GM19099 (cell line): ENCODE data around the gene GPR153.

Source experiments
- POLR2A ChIP-seq: IDR thresholded peaks from 3 replicates; pipeline ENCODE4 v1.6.1; 2011; ENCODE audit warnings: low read depth; ENCODE audit not compliant: insufficient read length; ENCODE audit errors: extremely low read depth

Gene GPR153

DNA sequence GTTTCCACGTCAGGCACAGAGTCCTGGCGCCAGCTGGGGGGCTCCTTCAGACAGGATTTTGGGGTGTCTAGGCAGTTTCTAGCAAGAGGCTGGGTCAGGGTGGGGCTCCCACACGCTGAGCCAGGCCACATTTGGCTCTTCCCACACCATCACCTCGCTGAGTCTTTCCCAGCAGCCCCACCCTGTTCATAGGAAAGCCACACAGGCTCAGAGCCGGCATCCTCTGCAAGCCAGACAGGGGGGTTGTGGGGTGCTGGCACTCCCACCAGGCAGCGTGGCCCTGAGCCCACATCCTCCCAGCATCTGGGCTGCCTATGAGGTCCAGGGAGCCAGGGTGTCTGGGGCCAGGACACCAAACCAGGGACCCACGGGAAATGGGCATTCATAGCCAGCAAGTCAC lies 2.8 kb upstream of the GPR153 start:
- TF ChIP-seq POLR2A = no peak

GRCh38 chr1:6262555-6263420 lies 1.9 kb upstream of the GPR153 start:
- no peak for TF ChIP-seq POLR2A

- no peak for TF ChIP-seq POLR2A
These were observed 707 bp upstream of the GPR153 start for GRCh38 chr1:6261615-6261995.

DNA sequence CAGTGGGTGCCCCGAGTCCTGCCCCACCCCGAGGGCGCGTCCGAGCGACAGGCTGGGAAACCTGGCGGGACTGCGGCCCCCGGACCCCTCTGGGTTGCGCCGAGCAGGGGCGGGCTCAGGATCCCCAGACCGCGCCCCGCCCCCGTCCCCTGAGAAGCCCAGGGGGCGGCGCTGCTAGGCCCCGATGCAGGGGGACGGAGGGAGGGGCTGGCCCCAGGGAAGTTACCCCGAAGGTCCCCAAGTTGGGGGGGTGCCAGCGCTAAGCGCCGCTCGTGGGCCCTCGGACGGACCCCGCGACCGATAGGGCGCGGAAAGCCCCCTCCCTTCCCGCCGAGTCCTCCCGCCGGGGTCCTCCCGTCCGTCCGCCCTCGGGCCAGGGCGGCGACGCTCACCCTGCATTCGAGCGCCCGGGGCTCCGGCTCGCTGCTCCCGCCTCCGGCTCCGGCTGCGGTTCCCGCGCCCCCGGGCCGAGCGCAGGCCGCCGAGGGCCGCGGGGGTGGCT lies 414 bp downstream of the GPR153 start:
- no peak for TF ChIP-seq POLR2A

DNA sequence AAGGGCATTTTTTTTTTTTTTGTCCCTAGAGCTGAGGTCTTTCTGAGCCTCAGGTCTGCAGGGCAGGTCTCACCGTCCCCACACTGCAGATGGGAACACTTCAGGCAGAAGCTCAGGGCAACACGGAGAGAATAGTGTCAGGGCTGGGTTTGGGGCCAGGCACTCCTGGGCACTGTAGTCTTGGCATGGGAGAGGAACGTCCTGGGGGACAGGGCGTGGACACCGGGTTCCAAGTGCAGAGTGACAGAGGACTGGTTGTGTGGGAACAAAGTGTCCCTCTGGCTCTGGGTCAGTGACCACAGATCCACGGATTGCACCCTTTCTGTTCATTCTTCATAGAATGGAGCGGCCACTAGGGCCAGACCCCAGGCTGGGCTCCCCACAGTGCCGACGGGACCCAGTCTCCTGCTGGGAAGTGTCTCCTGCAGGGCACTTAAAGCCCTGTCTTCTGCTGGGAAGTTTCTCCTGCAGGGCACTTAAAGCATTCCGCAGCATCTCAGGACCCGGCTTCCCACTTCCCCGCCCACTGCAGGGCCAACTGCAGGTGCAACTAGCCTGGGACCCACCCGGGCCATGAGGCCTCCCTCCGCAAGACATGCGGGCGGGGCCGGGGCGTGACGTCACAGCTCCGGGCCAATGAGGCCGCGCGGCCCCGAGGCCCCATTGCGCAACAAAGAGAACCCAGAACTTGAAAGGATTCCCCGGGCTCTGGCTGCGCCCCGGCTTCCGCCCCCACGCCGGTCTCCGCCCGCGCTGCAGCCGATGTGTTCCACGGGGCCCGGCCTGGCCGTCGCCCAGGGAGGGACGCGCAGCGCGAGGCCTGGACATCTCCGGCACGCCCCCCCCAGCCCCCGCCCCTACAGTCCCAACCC lies 1.2 kb downstream of the GPR153 start:
- TF ChIP-seq POLR2A = no peak

DNA sequence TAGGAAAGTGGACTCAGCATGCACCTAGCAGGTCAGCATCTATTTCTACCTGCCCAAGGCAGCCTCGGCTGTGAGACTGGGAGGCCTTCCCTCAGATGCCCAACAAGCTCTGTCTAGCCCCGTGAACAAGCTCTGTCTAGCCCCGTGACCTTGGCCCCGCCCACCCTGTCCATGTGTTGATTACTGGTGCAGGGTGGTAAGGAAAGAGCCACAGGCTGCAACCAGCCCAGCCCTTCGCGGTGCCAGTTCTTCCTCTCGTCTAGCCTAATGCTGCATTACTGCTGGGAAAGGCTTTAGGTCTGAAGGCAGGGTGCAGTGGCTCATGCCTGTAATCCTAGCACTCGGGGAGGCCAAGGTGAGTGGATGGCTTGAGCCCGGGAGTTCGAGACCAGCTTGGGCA lies 2.2 kb downstream of the GPR153 start:
- TF ChIP-seq POLR2A = no peak

- no peak for TF ChIP-seq POLR2A
These were observed 3.3 kb downstream of the GPR153 start for GRCh38 chr1:6257541-6258069.

GRCh38 chr1:6256645-6257044 lies 4.3 kb downstream of the GPR153 start:
- TF ChIP-seq POLR2A = no peak

DNA sequence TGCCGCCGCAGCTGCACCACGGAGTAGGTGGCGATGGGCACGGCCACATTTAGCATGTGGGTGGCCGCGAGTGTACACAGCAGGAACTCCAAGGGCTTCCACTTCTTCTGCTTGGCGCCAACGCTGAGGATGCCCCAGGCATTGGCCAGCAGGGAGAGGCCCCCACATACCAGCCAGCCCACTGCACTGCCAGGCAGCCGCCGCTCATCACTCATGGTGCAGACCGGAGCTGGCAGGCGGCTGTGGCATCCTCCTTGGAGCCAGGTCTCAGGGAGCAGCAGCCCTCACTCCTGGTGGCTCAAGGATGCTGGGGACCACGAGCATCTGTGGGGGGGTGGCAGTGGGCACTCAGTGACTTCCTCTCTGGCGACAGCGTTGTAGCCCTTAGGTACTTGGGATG lies 6.2 kb downstream of the GPR153 start:
- TF ChIP-seq POLR2A = no peak

DNA sequence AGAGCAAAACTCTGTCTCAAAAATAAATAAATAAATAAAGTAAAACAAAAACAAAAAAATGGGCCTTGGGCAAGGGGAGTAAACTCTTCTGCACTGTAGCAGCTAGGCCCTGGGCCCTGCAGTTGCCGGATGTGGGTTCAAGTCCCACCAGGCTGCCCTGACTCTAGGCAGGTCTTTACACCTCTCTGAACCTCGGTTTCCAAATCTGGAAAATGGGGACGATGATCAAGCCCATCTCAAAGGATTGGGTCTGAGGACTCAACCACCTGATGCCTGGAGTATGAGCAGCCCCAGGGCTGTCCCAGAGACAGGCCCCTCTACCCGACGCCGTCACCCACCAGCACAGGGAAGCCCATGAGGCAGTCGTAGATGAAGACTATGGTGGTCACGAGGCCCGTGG lies 7.5 kb downstream of the GPR153 start:
- no peak for TF ChIP-seq POLR2A

DNA sequence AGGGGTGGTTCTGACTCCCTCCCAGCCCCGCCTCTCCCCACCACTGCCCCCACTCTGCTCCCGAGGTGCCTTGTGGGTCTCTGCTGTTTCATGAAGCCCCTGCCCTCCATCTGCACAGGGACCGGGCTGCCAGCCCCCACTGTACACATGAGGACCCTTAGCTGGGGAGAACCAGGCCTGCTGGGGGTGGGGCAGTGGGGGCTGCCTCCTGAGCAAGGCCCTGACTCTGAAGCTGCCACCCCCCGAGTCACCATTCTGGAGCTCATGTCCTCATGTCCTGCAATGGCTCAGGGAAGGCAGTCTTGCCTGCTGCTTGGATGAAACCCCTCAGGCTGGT lies 8.6 kb downstream of the GPR153 start:
- TF ChIP-seq POLR2A = no peak

- no peak for TF ChIP-seq POLR2A
These were observed 9.1 kb downstream of the GPR153 start for GRCh38 chr1:6251681-6252373.

DNA sequence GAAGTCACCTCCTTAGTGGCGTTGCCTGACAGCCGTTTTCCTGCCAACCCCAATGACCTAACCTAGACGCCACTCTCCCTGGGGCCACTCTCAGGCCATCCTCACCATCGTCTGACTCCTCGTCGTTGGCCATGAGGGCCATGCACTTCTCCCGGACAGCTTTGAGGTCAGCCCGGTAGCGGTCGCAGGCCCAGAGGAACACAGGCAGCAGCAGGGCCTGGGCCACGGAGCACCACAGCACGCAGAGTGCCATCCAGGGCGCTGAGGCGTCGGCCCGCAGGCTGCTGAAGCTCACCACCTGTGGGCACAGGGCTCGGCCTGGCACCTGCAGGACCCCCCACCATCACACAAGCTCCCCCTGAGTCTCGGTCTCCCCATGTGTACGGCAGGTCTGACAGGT lies 9.7 kb downstream of the GPR153 start:
- no peak for TF ChIP-seq POLR2A

DNA sequence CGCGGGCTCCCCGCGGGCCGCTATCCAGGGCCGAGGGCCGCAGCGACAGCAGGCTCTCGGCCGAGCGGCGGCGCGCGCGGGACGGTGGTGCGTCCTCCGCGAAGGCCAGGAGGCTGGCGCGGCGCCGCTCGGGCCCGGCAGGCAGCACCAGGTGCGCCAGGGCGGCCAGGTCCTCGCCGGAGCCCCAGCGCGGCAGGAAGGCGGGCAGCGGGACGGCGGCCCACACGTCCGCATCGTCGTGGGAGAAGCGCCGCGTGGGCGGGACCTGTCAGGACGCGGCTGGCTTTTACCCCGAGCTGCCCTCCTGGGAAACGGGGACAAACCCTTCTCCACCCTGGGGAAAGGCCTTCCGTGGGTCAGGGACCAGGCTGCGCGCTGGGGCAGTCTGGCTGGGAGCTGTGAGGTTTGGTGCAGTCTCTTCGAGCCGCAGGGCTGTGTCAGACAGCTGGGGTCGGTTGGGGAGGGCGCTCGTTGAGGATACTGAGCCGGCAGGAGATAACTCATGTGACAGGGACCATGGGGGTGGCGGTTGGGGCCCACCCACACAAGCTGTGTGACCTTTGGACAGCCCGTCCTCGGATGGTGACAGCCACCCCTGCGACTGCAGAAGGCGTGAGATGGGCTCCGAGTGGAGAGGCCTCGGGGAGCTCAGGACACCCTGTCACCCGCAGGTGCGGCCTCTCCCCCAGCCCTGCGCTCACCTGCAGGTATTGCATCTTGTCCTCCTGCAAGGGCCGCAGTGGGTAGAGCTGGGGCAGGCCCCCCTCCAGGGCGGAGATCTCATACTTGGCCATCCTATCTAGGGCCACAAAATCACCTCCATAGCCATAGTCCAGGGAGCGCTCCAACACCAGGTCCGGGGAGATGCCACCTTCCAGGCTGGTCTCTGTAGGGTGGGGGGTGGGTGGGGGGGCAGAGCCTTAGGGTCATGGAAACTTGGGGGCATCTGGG lies 10.9 kb downstream of the GPR153 start:
- no peak for TF ChIP-seq POLR2A

GRCh38 chr1:6248932-6249738 lies 11.8 kb downstream of the GPR153 start:
- TF ChIP-seq POLR2A = no peak
